Sigmoid colon (tissue), 7 donors: ENCODE data around the gene CMSS1. TPM values are rescaled to one million over a fixed set of nuclear protein-coding genes. Genes with fewer than 3 reads are reported as not detected.

ENCODE experiments used
- DNase-seq: peaks from one replicate; pipeline ENCODE4 v3.0.0-alpha.2; 2019
- H3K27ac ChIP-seq, 4 donors: fragments of 200-600 bp; sonication (generic); one replicate each; pipeline ENCODE4 v1.5.1; 2016 to 2019; ENCODE audit warnings: mild to moderate bottlenecking in 1 of 4
- H3K27me3 ChIP-seq, 3 donors: fragments of 200-600 bp; sonication (generic); one replicate each; pipeline ENCODE4 v1.5.1; 2019; ENCODE audit warnings: mild to moderate bottlenecking in 1 of 3
- H3K36me3 ChIP-seq, 4 donors: fragments of 200-600 bp; sonication (generic); one replicate each; pipeline ENCODE4 v1.5.1; 2016 to 2019
- H3K4me1 ChIP-seq, 4 donors: fragments of 200-600 bp; sonication (generic); one replicate each; pipeline ENCODE4 v1.5.1; 2017 to 2019
- H3K4me3 ChIP-seq, 4 donors: fragments of 200-600 bp; sonication (generic); one replicate each; pipeline ENCODE4 v1.5.1; 2017 to 2019; ENCODE audit warnings: mild to moderate bottlenecking in 2 of 4, moderate library complexity in 1 of 4
- H3K9me3 ChIP-seq, 4 donors: fragments of 200-600 bp in 3 of 4; sonication (generic) in 3 of 4; one replicate each; pipeline versions ENCODE4 v1.5.1 to v1.6.1; 2013 to 2019
- CTCF ChIP-seq, 4 experiments: fragments of 450-650 bp in 3 of 4; fragments of 200-600 bp in 1 of 4; IDR thresholded peaks; one replicate each; pipeline ENCODE4 v1.5.1; 2016 to 2019; ENCODE audit warnings: antibody characterized with exemption in 4 of 4, mild to moderate bottlenecking in 3 of 4, moderate library complexity in 2 of 4
- EP300 ChIP-seq, 4 donors: sonication (generic); formaldehyde crosslinking; IDR thresholded peaks; one replicate each; pipeline ENCODE4 v1.6.1; 2017; ENCODE audit warnings: antibody characterized with exemption in 4 of 4
- POLR2A ChIP-seq, 2 donors: fragments of 450-650 bp; IDR thresholded peaks; one replicate each; pipeline ENCODE4 v1.6.1; 2016; ENCODE audit warnings: antibody characterized with exemption in 2 of 2, mild to moderate bottlenecking in 2 of 2, moderate library complexity in 2 of 2
- POLR2AphosphoS5 ChIP-seq, 4 donors: sonication (generic); formaldehyde crosslinking; IDR thresholded peaks; one replicate each; pipeline ENCODE4 v1.6.1; 2017; ENCODE audit warnings: antibody characterized with exemption in 4 of 4
- whole genome bisulfite sequencing, 2 donors: extraction: QIAGEN DNeasy Blood & Tissue Kit; methylation state at CpG; one replicate each; pipeline ENCODE4 v1.1.7; 2013; 5-methylcytosine and 5-hydroxymethylcytosine counted together
- intact Hi-C: fragments of 100-400 bp; cut with DNase I; formaldehyde crosslinking; loops from one replicate; pipeline ENCODE4 v1.15.1; 2023
- polyA plus RNA-seq, 3 donors: library from polyadenylated mRNA; stranded (reverse); fragments of 200-250 nt; gene quantifications; one replicate each; pipeline ENCODE4 v1.2.3, GENCODE V29; 2013
- total RNA-seq, 4 donors: library from RNA; depleted of rRNA; stranded (reverse); fragments of >200 nt; gene quantifications; one replicate each; pipeline ENCODE4 v1.1.0, GENCODE V29; 2016
- donor health status: healthy with polysubstance abuse.
- donor health status: Bipolar disorder and iron deficiency.
- donor health status: healthy.

The CMSS1 gene
- total and polyA plus RNA-seq, 7 donors = 6.0 to 19.4 (median 13.9) TPM

- no peak overlapping the region for H3K4me3 ChIP-seq
- TF ChIP-seq POLR2AphosphoS5 (IDR thresholded peaks at IDR 0.05) (no peak), CTCF (IDR thresholded peaks at IDR 0.05) (no peak), POLR2A (IDR thresholded peaks at IDR 0.05) (no peak), EP300 (IDR thresholded peaks at IDR 0.05) (no peak)
- H3K4me1 ChIP-seq = peaks cover 0 to 16% (median 9%) of the 10 kb centered on the region in 4 donors
- 97 to 98% methylated on average over 3 of the region's 3 CpGs for WGBS, 2 donors
- no peaks in the 10 kb centered on the region for H3K9me3 ChIP-seq
- H3K36me3 ChIP-seq = no peaks in the 10 kb centered on the region
- DNase-seq = no peak
- H3K27ac ChIP-seq = no peak overlapping the region
- intact Hi-C loops = no loop called here
- no peaks in the 10 kb centered on the region for H3K27me3 ChIP-seq
Observed at GRCh38 chr3:99971761-99972160, 154.1 kb downstream of the CMSS1 start.

GRCh38 chr3:99972380-99973104 is 154.9 kb downstream of the CMSS1 start:
- Histone ChIP-seq H3K4me3 (no peak overlapping the region), H3K4me1 (peaks cover 0 to 8% (median 3%) of the 10 kb centered on the region in 4 donors), H3K9me3 (no peaks in the 10 kb centered on the region), H3K27me3 (no peaks in the 10 kb centered on the region), H3K36me3 (no peaks in the 10 kb centered on the region), H3K27ac (peak overlapping the region in 1 of 4 donors; percentile 43)
- DNase-seq = no peak
- intact Hi-C loops = no loop called here
- 83 to 90% methylated on average over 8 of the region's 8 CpGs for WGBS, 2 donors
- TF ChIP-seq POLR2A (IDR thresholded peaks at IDR 0.05) (no peak), EP300 (IDR thresholded peaks at IDR 0.05) (no peak), POLR2AphosphoS5 (IDR thresholded peaks at IDR 0.05) (no peak), CTCF (IDR thresholded peaks at IDR 0.05) (no peak)

GRCh38 chr3:99974989-99975388 is 157.3 kb downstream of the CMSS1 start:
- Histone ChIP-seq H3K36me3 (no peaks in the 10 kb centered on the region), H3K27me3 (no peaks in the 10 kb centered on the region), H3K9me3 (no peaks in the 10 kb centered on the region), H3K4me1 (peaks cover 0 to 6% (median 0%) of the 10 kb centered on the region in 4 donors), H3K27ac (no peak overlapping the region), H3K4me3 (no peak overlapping the region)
- 36 to 83% methylated on average over 2 of the region's 2 CpGs for WGBS, 2 donors
- intact Hi-C loops = no loop called here
- no peak for DNase-seq
- TF ChIP-seq POLR2A (IDR thresholded peaks at IDR 0.05) (no peak), EP300 (IDR thresholded peaks at IDR 0.05) (no peak), CTCF (IDR thresholded peaks at IDR 0.05) (no peak)

GRCh38 chr3:99976584-99976983 is 158.9 kb downstream of the CMSS1 start:
- H3K36me3 ChIP-seq = no peaks in the 10 kb centered on the region
- H3K4me3 ChIP-seq = no peak overlapping the region
- peaks cover 0 to 6% (median 0%) of the 10 kb centered on the region in 4 donors for H3K4me1 ChIP-seq
- no peak overlapping the region for H3K27ac ChIP-seq
- H3K27me3 ChIP-seq = no peaks in the 10 kb centered on the region
- intact Hi-C loops = no loop called here
- TF ChIP-seq POLR2A (IDR thresholded peaks at IDR 0.05) (no peak), EP300 (IDR thresholded peaks at IDR 0.05) (no peak), CTCF (IDR thresholded peaks at IDR 0.05) (no peak), POLR2AphosphoS5 (IDR thresholded peaks at IDR 0.05) (no peak)
- no peak for DNase-seq
- no peaks in the 10 kb centered on the region for H3K9me3 ChIP-seq

- DNase-seq = no peak
- no peaks in the 10 kb centered on the region for H3K4me1 ChIP-seq
- no peaks in the 10 kb centered on the region for H3K27me3 ChIP-seq
- no peaks in the 10 kb centered on the region for H3K9me3 ChIP-seq
- TF ChIP-seq POLR2A (IDR thresholded peaks at IDR 0.05) = no peak
- no peak for TF ChIP-seq EP300 (IDR thresholded peaks at IDR 0.05)
- TF ChIP-seq POLR2AphosphoS5 (IDR thresholded peaks at IDR 0.05) = no peak
- no peak for TF ChIP-seq CTCF (IDR thresholded peaks at IDR 0.05)
- H3K27ac ChIP-seq = no peak overlapping the region
- WGBS, 2 donors = 96 to 100% methylated on average over 1 of the region's 1 CpG
- no peak overlapping the region for H3K4me3 ChIP-seq
- H3K36me3 ChIP-seq = no peaks in the 10 kb centered on the region
- intact Hi-C loops = no loop called here
Observed at GRCh38 chr3:99978221-99978620, 160.6 kb downstream of the CMSS1 start.
